GM12891 (cell line): ENCODE results near the gene FERMT1.

ENCODE experiments used
- POLR2A ChIP-seq: IDR thresholded peaks from 2 replicates; pipeline ENCODE4 v1.6.1; 2011; ENCODE audit warnings: low read depth, low read length, control low read depth
- POLR2AphosphoS5 ChIP-seq: IDR thresholded peaks from 2 replicates; pipeline ENCODE4 v1.6.1; 2011; ENCODE audit warnings: low read depth, low read length, control low read depth
- POU2F2 ChIP-seq: IDR thresholded peaks from 2 replicates; pipeline ENCODE4 v1.6.1; 2011; ENCODE audit warnings: low read depth, mild to moderate bottlenecking, control low read depth, low read length, moderate library complexity
- SPI1 ChIP-seq: IDR thresholded peaks from 2 replicates; pipeline ENCODE4 v1.6.1; 2011; ENCODE audit warnings: low read depth, low read length, control low read depth
- TAF1 ChIP-seq: IDR thresholded peaks from 2 replicates; pipeline ENCODE4 v1.6.1; 2011; ENCODE audit warnings: low read depth, low read length, control low read depth

- TF ChIP-seq POU2F2 (no peak), POLR2A (no peak), POLR2AphosphoS5 (no peak), TAF1 (no peak), SPI1 (no peak)
These were observed 69.6 kb downstream of the FERMT1 start for GRCh38 chr20:6053064-6053775.
